ENCODE data around the gene GIPC2.

DNA sequence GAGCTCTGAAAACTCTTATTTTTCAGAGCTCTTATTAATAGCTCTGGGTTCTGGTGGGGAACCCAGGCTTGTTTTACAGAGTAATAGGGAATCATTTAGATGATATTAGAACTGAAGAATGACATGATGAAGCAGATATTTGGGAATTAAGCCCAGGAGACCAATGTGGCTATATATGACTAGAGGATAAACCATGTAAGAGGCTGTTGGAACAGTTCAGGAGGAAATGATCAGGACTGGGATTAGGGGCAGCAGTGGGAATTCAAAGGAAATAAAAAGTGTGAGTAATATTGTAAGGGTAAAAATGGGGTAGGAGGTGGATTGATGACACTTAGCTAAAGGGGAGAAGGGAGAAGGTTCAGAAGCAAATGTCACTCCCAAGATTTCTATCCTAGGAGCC lies 58.6 kb downstream of the GIPC2 start:
- no peak for TF ChIP-seq CTCF (IDR thresholded peaks at IDR 0.05 in 4 of 5, conservative IDR thresholded peaks at IDR 0.05 in 1 of 5)
- TF ChIP-seq POLR2A (IDR thresholded peaks at IDR 0.05): no peak

All from gastrocnemius medialis (tissue), 4 donors.